ENCODE results near the gene CHN2.

CHN2 gene

DNA sequence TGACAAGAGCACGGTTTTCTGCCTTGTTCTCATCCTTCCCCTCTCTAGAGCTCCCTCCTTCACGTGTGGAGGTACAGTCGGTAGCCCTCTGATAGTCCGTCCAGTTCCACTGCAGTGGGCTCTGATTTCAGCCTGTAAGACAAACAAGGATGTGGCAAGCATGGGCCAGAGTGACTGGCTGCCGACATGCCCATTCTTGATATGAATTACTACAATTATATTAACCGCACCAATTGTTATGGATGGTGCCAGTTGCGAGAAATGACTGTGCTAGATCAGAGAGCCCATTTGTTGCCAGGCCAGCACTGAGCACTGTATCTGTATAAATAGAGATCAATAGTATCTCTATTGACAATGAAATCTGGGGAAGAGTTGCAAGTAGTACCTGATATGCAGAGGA is 146.6 kb downstream of the CHN2 start:
- DNase-seq = no peak

DNA sequence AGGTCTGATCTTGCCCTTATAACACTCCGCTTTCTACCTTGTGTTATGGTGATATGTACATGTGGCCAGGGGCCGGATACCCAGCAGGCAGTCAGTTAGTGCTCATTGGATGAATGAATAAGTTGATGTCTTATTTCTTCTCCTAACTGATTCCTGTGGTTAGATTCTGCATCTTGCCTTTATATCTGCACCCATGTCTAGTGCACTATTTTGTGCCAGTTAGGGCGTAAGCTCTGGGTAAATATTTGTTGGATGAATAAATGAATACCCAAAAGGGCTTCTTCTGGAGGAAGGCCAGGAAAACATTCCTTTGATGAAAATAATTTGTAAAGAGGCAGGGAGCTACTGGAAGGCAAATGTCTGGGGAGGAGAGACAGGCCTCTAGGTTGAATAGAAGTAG is 148.2 kb downstream of the CHN2 start:
- DNase-seq = no peak

GRCh38 chr7:29343399-29343798 is 148.8 kb downstream of the CHN2 start:
- DNase-seq = no peak

DNA sequence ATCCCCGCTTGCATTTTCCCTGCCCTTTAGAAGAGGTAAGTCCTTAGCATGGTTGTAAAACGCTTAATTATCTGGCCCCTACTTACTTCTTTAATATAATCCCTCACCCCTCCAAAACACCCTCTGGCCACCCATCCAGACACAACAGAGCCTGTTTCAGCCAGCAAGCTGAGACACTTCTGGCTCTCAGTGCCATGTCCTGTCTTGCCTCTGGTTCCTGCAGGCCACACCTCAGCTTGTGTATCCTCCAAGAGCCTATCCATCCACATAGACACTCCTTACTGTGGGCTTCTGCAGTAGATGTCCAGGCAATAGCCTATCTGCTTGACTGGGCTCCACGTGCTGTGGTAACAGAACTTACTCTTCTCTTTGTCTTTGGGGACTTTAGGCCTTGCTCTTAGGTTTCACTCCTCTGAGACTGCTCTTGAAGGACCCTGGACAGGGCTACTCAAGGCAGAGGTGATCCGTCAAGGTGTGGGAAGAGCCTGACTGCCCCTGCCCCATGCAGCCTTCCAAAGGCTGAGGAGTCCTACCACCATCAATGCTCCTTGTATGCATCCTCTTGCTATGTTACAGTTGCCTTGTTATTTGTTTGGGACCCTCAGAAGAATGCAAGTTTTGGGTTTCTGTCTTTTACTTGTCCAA is 149.9 kb downstream of the CHN2 start:
- no peak for DNase-seq

DNA sequence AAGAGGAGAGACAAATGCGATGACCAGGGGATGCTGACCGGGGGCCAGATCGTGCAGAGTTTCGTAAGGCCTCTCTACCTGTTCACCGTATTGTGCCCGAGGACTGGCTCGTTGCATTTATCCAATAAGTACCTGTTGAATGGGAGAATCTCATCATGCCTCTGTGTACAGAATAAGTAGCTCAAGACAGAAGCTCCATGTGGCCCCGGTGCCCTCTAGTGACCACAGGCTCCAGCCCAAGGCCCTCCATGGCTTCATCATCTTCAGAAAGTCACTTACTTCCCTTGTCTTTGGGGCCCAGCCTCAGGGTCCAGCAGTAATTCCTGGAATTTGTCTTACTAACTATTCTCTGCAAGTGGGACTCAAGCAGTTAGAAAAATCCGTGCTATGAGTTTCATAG is 151.0 kb downstream of the CHN2 start:
- DNase-seq = no peak

DNA sequence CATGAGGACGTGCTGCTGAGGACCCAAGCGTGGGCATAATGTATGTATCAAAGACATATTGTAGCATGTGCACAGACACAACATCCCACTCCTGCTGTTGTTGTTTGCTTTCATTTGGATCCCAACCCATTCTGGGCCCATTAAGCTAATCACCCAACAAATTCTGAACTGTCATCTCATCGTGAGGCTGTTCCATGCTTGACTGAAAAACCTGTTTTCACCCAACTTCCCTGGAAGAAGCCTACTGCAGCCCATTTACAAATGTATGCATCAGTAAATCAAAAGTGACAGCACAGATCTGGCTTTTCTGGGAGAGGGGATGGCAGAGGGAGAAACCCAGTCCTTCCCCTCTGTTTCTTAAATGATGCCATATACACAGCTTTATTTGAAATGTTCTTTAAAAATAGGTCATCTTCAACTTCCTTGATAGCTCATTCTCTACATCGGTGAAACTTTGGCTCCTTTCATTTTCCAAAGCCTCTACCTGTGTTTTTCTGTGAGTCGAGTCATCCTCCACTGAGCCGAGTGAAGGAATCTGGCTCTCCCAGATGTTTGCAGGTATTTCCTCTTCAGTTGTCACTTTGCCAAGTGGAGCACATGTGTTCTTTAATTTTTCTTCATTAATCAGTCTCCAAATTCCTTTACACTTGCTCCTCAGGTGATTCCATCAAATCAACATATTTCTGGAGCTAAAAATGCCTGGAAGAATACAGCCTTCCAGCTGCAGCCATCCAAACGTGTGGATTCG is 151.8 kb downstream of the CHN2 start:
- DNase-seq = no peak

GRCh38 chr7:29349362-29349761 is 154.8 kb downstream of the CHN2 start:
- no peak for DNase-seq

DNA sequence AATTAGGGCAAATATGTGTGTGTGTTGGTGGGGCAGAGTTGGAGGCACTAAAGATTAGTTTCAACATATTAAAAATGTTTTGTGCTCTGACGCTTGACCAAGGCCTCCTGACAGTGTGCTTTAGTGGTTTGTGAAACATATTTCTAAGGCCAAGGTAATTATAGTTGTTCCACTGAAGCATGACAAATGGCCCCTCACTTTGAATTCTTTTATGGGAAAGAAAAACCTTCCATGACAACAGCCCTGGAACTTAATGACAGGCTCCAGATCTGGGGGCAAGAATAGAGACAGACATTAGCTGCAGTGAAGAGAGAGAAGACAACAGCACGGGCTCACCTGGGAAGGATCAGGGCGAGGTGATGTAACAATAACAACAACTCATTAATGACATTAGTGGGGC is 155.8 kb downstream of the CHN2 start:
- no peak for DNase-seq

GRCh38 chr7:29352041-29352440 is 157.5 kb downstream of the CHN2 start:
- no peak for DNase-seq

GRCh38 chr7:29353810-29354209 is 159.2 kb downstream of the CHN2 start:
- DNase-seq = no peak

GRCh38 chr7:29354340-29354739 is 159.8 kb downstream of the CHN2 start:
- no peak for DNase-seq

DNA sequence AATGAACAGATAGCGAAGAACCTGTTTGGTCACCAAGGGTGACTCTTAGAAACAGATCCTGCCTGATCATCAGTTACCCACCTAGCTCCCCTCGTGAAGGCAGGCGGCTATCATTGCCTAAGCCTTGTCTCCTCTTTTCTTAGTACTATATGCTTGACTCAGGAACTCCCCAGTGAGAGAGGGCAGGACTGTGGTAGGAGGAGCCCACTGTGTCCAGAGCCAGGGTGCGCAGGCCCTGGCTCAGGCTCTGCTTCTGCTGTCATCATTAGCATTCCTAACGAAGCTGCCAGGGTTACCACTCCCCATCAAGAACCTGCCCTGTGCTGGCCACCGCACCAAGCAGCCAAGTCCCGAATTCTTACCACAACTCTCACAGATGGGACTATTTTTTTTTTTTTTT is 160.8 kb downstream of the CHN2 start:
- no peak for DNase-seq

GRCh38 chr7:29356631-29357030 is 162.1 kb downstream of the CHN2 start:
- DNase-seq = no peak

GRCh38 chr7:29359482-29360093 is 165.0 kb downstream of the CHN2 start:
- no peak for DNase-seq

DNA sequence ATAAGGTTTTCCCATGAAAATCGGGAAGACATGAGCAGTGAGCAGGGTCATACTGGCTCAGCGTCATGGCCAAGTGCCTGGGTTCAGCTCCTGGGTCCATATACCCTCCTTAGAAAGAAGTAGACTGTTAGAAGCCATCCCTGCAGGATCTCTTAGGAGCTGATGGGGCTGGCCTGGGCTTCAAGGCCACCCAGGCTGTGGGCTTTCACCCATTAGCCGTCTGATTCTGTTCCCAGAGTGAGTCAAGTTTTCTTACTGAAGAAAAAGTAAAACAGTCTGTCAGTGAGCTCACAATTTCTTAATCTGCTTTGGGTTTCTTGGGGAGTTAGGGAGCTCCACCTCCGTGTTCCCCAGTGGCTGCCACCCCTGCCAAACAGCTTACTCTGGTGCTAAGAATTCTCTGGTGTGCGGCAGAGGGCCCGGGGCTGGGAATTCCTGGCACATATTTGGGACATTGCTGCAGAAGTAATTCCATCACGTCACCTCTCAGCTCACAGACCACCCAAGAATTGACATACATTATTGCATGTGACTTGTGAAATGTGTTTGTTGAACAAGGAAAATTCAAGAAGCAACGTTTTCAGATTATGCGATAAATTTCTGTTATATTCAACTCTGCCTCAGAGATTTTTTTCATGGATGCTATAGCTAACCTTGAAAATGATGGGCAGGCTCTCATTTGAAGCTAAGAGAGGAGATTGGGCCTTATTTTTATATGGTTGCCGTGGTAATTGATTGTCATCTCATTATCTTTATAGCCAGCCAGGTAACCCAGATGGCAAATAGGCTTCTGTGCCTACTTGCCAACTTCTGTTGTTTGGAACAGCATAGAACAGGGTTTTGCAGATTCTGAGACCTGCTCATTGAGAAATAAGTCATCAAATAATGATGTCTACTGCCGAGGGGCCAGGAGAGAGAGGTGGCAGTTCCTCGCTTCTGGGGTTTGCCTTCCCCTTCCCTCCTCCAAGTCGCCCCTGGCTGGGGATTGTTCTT is 166.4 kb downstream of the CHN2 start:
- DNase-seq = no peak

- no peak for DNase-seq
Measured at GRCh38 chr7:29362380-29362779, 167.8 kb downstream of the CHN2 start.

GRCh38 chr7:29363636-29364425 is 169.3 kb downstream of the CHN2 start:
- DNase-seq = no peak

GRCh38 chr7:29364661-29365060 is 170.1 kb downstream of the CHN2 start:
- DNase-seq = no peak

DNA sequence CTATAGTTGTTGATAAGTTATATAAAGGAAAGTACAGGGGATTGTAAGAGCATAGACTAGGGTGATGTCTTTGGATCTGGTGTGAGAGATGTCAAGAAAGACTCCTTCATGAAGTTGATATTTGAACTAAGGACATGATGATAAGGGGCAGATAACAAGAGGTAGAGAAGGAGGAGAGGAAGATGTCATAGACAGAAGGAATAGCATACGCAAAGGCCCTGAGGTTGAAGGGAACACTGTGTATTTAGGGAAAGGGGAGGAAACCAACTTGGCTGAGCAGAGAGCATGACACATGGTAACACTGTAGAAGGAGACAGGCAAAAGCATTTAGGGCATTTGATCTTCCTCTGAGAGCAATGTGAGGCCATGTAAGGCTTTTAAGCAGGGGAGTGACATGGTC is 170.8 kb downstream of the CHN2 start:
- DNase-seq = no peak

- no peak for DNase-seq
Measured at GRCh38 chr7:29367784-29368183, 173.2 kb downstream of the CHN2 start.

- DNase-seq = no peak
Measured at GRCh38 chr7:29369909-29370488, 175.4 kb downstream of the CHN2 start.
